GM19099 (cell line): ENCODE data around the gene ZNF397.

ENCODE experiments used
- POLR2A ChIP-seq: IDR thresholded peaks from 3 replicates; pipeline ENCODE4 v1.6.1; 2011; ENCODE audit warnings: low read depth; ENCODE audit not compliant: insufficient read length; ENCODE audit errors: extremely low read depth

The ZNF397 gene

GRCh38 chr18:35242426-35242825, 1.6 kb downstream of the ZNF397 start:
- TF ChIP-seq POLR2A, result no peak

GRCh38 chr18:35244671-35245070, 3.8 kb downstream of the ZNF397 start:
- TF ChIP-seq POLR2A, result no peak

- TF ChIP-seq POLR2A, result no peak
Measured at GRCh38 chr18:35245719-35246317, 5.0 kb downstream of the ZNF397 start.

- no peak for TF ChIP-seq POLR2A
Measured at GRCh38 chr18:35246831-35247230, 6.0 kb downstream of the ZNF397 start.

GRCh38 chr18:35247412-35248249, 6.8 kb downstream of the ZNF397 start:
- no peak for TF ChIP-seq POLR2A

GRCh38 chr18:35248429-35248828, 7.6 kb downstream of the ZNF397 start:
- no peak for TF ChIP-seq POLR2A

- TF ChIP-seq POLR2A, result no peak
Measured at GRCh38 chr18:35252466-35252865, 11.6 kb downstream of the ZNF397 start.

- no peak for TF ChIP-seq POLR2A
Measured at GRCh38 chr18:35253655-35254287, 12.9 kb downstream of the ZNF397 start.

GRCh38 chr18:35256947-35257346, 16.1 kb downstream of the ZNF397 start:
- TF ChIP-seq POLR2A, result no peak

- no peak for TF ChIP-seq POLR2A
Measured at GRCh38 chr18:35264409-35264808, 23.6 kb downstream of the ZNF397 start.

GRCh38 chr18:35267161-35267651, 26.4 kb downstream of the ZNF397 start:
- peak; percentile 46 for TF ChIP-seq POLR2A

- no peak for TF ChIP-seq POLR2A
Measured at GRCh38 chr18:35267809-35268208, 27.0 kb downstream of the ZNF397 start.

GRCh38 chr18:35268821-35269220, 28.0 kb downstream of the ZNF397 start:
- no peak for TF ChIP-seq POLR2A

- no peak for TF ChIP-seq POLR2A
Measured at GRCh38 chr18:35271656-35272055, 30.8 kb downstream of the ZNF397 start.

- no peak for TF ChIP-seq POLR2A
Measured at GRCh38 chr18:35276267-35276666, 35.4 kb downstream of the ZNF397 start.

GRCh38 chr18:35277633-35278032, 36.8 kb downstream of the ZNF397 start:
- TF ChIP-seq POLR2A, result no peak
